ENCODE data around the gene KRT17. TPM values are rescaled to one million over a fixed set of nuclear protein-coding genes. Genes with fewer than 3 reads are reported as not detected.
"Not testable (repeated sequence)": the region's sequence is repeated elsewhere in the genome, so short reads cannot be mapped to it uniquely, and the experiment has no call there.

KRT17 gene
- total RNA-seq, 1 donor from 2014 or later, result 1,205 TPM

GRCh38 chr17:41619927-41620582 is 4.3 kb downstream of the KRT17 start:
- not testable (repeated sequence) for DNase-seq

GRCh38 chr17:41619036-41619926 is 5.1 kb downstream of the KRT17 start:
- no peak for DNase-seq

- DNase-seq, result no peak
Observed at GRCh38 chr17:41618341-41619035, 5.9 kb downstream of the KRT17 start.

GRCh38 chr17:41617698-41618097 is 6.7 kb downstream of the KRT17 start:
- no peak for DNase-seq

- no peak for DNase-seq
Observed at GRCh38 chr17:41617136-41617535, 7.2 kb downstream of the KRT17 start.

GRCh38 chr17:41616486-41616885 is 7.9 kb downstream of the KRT17 start:
- DNase-seq, result not testable (repeated sequence)

- no peak for DNase-seq
Observed at GRCh38 chr17:41615454-41615853, 8.9 kb downstream of the KRT17 start.

GRCh38 chr17:41614767-41615166 is 9.6 kb downstream of the KRT17 start:
- not testable (repeated sequence) for DNase-seq

GRCh38 chr17:41614098-41614497 is 10.3 kb downstream of the KRT17 start:
- no peak for DNase-seq

- no peak for DNase-seq
Observed at GRCh38 chr17:41613277-41614082, 10.9 kb downstream of the KRT17 start.

- DNase-seq, result not testable (repeated sequence)
Observed at GRCh38 chr17:41612376-41613160, 11.8 kb downstream of the KRT17 start, which contains the start of gene KRT16. Gene KRT16, minus strand, starts transcription at chr17:41612767. Its CDS starts 79 bp downstream, at chr17:41612688.

GRCh38 chr17:41610965-41611640 is 13.3 kb downstream of the KRT17 start:
- DNase-seq, result no peak

- DNase-seq, result not testable (repeated sequence)
Observed at GRCh38 chr17:41610061-41610517, 14.3 kb downstream of the KRT17 start.

- not testable (repeated sequence) for DNase-seq
Observed at GRCh38 chr17:41606930-41607329, 17.4 kb downstream of the KRT17 start.

- no peak for DNase-seq
Observed at GRCh38 chr17:41602524-41602923, 21.9 kb downstream of the KRT17 start.

GRCh38 chr17:41600318-41600717 is 24.1 kb downstream of the KRT17 start:
- no peak for DNase-seq

- DNase-seq, result no peak
Observed at GRCh38 chr17:41599680-41600079, 24.7 kb downstream of the KRT17 start.

- DNase-seq, result no peak
Observed at GRCh38 chr17:41595585-41595984, 28.8 kb downstream of the KRT17 start.

- DNase-seq, result no peak
Observed at GRCh38 chr17:41594363-41594915, 29.9 kb downstream of the KRT17 start.

Measured in skin of body (tissue), 2 donors.